Heart right ventricle (tissue), 16 donors: ENCODE measurements around the gene NRL. TPM values are rescaled to one million over a fixed set of nuclear protein-coding genes. Genes with fewer than 3 reads are reported as not detected.
"Not testable (repeated sequence)": the region's sequence is repeated elsewhere in the genome, so short reads cannot be mapped to it uniquely, and the experiment has no call there.

Experiments used
- ATAC-seq, 8 donors: fragments of 200-7000 bp; cut with Tn5 transposase; one replicate each; pipeline ENCODE4 v1.9.1; 2020; ENCODE audit warnings: mild to moderate bottlenecking in 8 of 8, moderate library complexity in 8 of 8, moderate number of reproducible peaks in 1 of 8
- DNase-seq, 2 donors: peaks; one replicate each; pipeline ENCODE4 v3.0.0-alpha.2; 2020
- H3K27ac ChIP-seq, 10 donors: fragments of 200-600 bp; sonication (generic) in 2 of 10; one replicate each; pipeline versions ENCODE4 v1.5.0 to v1.8.0; 2020 to 2022; ENCODE audit warnings: mild to moderate bottlenecking in 3 of 10
- H3K27me3 ChIP-seq, 7 donors: fragments of 200-600 bp; one replicate each; pipeline ENCODE4 v1.8.0; 2021 to 2022; ENCODE audit warnings: mild to moderate bottlenecking in 2 of 7
- H3K36me3 ChIP-seq, 9 donors: fragments of 200-600 bp; sonication (generic) in 1 of 9; one replicate each; pipeline versions ENCODE4 v1.5.0 to v1.8.0; 2020 to 2022; ENCODE audit warnings: mild to moderate bottlenecking in 2 of 9
- H3K4me1 ChIP-seq, 9 donors: fragments of 200-600 bp; sonication (generic) in 1 of 9; one replicate each; pipeline versions ENCODE4 v1.5.0 to v1.8.0; 2020 to 2022; ENCODE audit warnings: mild to moderate bottlenecking in 4 of 9
- H3K4me3 ChIP-seq, 10 donors: fragments of 200-600 bp; sonication (generic) in 2 of 10; one replicate each; pipeline versions ENCODE4 v1.5.0 to v1.8.0; 2020 to 2022; ENCODE audit warnings: mild to moderate bottlenecking in 7 of 10, moderate library complexity in 2 of 10
- H3K9me3 ChIP-seq, 11 donors: fragments of 200-600 bp in 10 of 11; sonication (generic) in 2 of 11; one replicate each; pipeline versions ENCODE4 v1.5.0 to v1.8.0; 2013 to 2022; ENCODE audit warnings: mild to moderate bottlenecking in 2 of 11, control low read depth in 1 of 11, moderate library complexity in 1 of 11
- CTCF ChIP-seq, 9 donors: fragments of 200-600 bp; sonication (generic) in 2 of 9; IDR thresholded peaks; one replicate each; pipeline versions ENCODE4 v1.5.0 to v1.8.0; 2021 to 2022; ENCODE audit warnings: antibody characterized with exemption in 9 of 9, mild to moderate bottlenecking in 5 of 9, moderate library complexity in 1 of 9
- WGBS, 2 donors: extraction: QIAGEN DNeasy Blood & Tissue Kit; methylation state at CpG; one replicate each; pipeline ENCODE4 v1.1.7; 2013; ENCODE audit warnings: inconsistent platforms in 1 of 2; 5-methylcytosine and 5-hydroxymethylcytosine counted together
- intact Hi-C, 10 donors: fragments of 100-400 bp; cut with DNase I; formaldehyde crosslinking; loops; one replicate each; pipeline versions ENCODE4 v1.11.1 to v1.14.2; 2022
- polyA plus RNA-seq, 2 donors: library from polyadenylated mRNA; stranded (reverse); fragments of 200-250 nt; gene quantifications; one replicate each; pipeline ENCODE4 v1.2.3, GENCODE V29; 2013
- total RNA-seq, 10 donors: library from RNA; stranded (reverse); fragmentation: NEBNext Ultra II Directional in 3 of 10; extraction: Animal tissue kit (Norgen Biotek cat#: 25700) in 3 of 10; gene quantifications; one replicate each; pipeline versions ENCODE4 v1.2.1 to v1.2.4, GENCODE V29; 2021 to 2023
- donor health status: Arrhythmogenic right ventricular cardiomyopathy.
- donor health status: ischemic (EF 13 %, LVEDD 7.1; RV severe dilation, severe dysfunction).
- donor health status: healthy with polysubstance abuse.
- donor health status: DM: no; HTN: yes; CAD: no.
- donor health status: DM: no; HTN: no; CAD: no.
- donor health status: ischemic (EF 25% LVEDD 6.9; RV normal size, moderate dysfunction).
- donor health status: ischemic (EF 25% LVEDD 5.7; RV mildly dilated, moderate dysfunction).
- donor health status: healthy.
- donor health status: DM: yes; HTN: yes; CAD: no.
- donor health status: Ischemic cardiomyopathy.
- donor health status: ischemic (EF 35%, LVEDD 5.7; RV mildly dilated, moderate dysfunction).
- donor health status: nonischemic (EF 11% LVEDD 7.7; RV severe dilation, severe dysfunction).
- donor health status: DM: yes; HTN: yes; CAD: no.
- donor health status: PGD.
- donor health status: ischemic (EF 29% LVEDD 5.4; RV normal size, mild dysfunction).
- donor health status: nonischemic (EF 23%, LVEDD 6.1; RV moderate dilation, normal function).

The NRL gene
- total and polyA plus RNA-seq, 12 donors = 1.5 to 3.5 (median 2.2) TPM

- intact Hi-C loops = loop anchor here in 3 of 10 donors (5.0 kb wide), 2 partner anchors 37 to 52 kb away; partner anchors contain the start of genes PSME2 (in 2 of the 3), RNF31 (in 2 of the 3) and IRF9 (in 1 of the 3)
- no peaks in the 10 kb centered on the region for H3K36me3 ChIP-seq
- no peaks in the 10 kb centered on the region for H3K9me3 ChIP-seq
- DNase-seq = no peak
- H3K4me1 ChIP-seq = peaks cover 0 to 27% (median 7%) of the 10 kb centered on the region in 9 donors
- H3K27me3 ChIP-seq = no peaks in the 10 kb centered on the region
- 87 to 89% methylated on average over 9 of the region's 9 CpGs for WGBS, 2 donors
- no peak overlapping the region for H3K4me3 ChIP-seq
- TF ChIP-seq CTCF (IDR thresholded peaks at IDR 0.05) = no peak
- ATAC-seq = no peak
- H3K27ac ChIP-seq = no peak overlapping the region
These were observed 4.7 kb downstream of the NRL start for GRCh38 chr14:24110060-24110459.

GRCh38 chr14:24108336-24108874, 6.3 kb downstream of the NRL start:
- H3K4me3 ChIP-seq = no peak overlapping the region
- intact Hi-C loops = loop anchor here in 5 of 10 donors (1.0 to 10.0 kb wide), 5 partner anchors 50 to 124 kb away; partner anchors contain the start of gene DHRS4L2 (in 1 of the 5)

GRCh38 chr14:24106672-24107271, 8.0 kb downstream of the NRL start:
- peaks cover 0 to 25% (median 0%) of the 10 kb centered on the region in 9 donors for H3K36me3 ChIP-seq
- no peaks in the 10 kb centered on the region for H3K27me3 ChIP-seq
- H3K9me3 ChIP-seq = no peaks in the 10 kb centered on the region
- H3K4me1 ChIP-seq = peaks cover 0 to 21% (median 7%) of the 10 kb centered on the region in 9 donors
- H3K27ac ChIP-seq = no peak overlapping the region
- TF ChIP-seq CTCF (IDR thresholded peaks at IDR 0.05) = no peak
- DNase-seq (no peak), ATAC-seq (no peak)
- 89 to 93% methylated on average over 4 of the region's 4 CpGs for WGBS, 2 donors
- H3K4me3 ChIP-seq = no peak overlapping the region
- intact Hi-C loops = loop anchor here in 4 of 10 donors (5.0 to 10.0 kb wide), 3 partner anchors 49 to 122 kb away; partner anchors contain the start of gene DHRS4L2 (in 1 of the 4)

More at GRCh38 chr14:24108336-24108874, 6.3 kb downstream of the NRL start:
- peaks cover 0 to 24% (median 7%) of the 10 kb centered on the region in 9 donors for H3K4me1 ChIP-seq
- DNase-seq (no peak), ATAC-seq (peak in 2 of 8 donors; percentile 7 to 25)
- peaks cover 0 to 9% (median 0%) of the 10 kb centered on the region in 9 donors for H3K36me3 ChIP-seq
- H3K27me3 ChIP-seq = no peaks in the 10 kb centered on the region
- WGBS, 2 donors = 46 to 48% methylated on average over 5 of the region's 5 CpGs
- TF ChIP-seq CTCF (IDR thresholded peaks at IDR 0.05) = no peak
- H3K9me3 ChIP-seq = no peaks in the 10 kb centered on the region
- peak overlapping the region in 5 of 10 donors; percentile 6 to 77 (median 12) for H3K27ac ChIP-seq

- not testable (repeated sequence) for ATAC-seq, H3K27me3 ChIP-seq, DNase-seq, H3K9me3 ChIP-seq, H3K4me3 ChIP-seq
- Histone ChIP-seq H3K36me3 (peaks cover 0 to 34% (median 0%) of the 10 kb centered on the region in 9 donors), H3K4me1 (peaks cover 0 to 21% (median 7%) of the 10 kb centered on the region in 9 donors), H3K27ac (peak overlapping the region in 1 of 10 donors; percentile 10)
- 92 to 96% methylated on average over 8 of the region's 8 CpGs for WGBS, 2 donors
- intact Hi-C loops = loop anchor here in 4 of 10 donors (5.0 to 10.0 kb wide), 3 partner anchors 48 to 121 kb away; partner anchors contain the start of gene DHRS4L2 (in 1 of the 4)
These were observed 9.0 kb downstream of the NRL start for GRCh38 chr14:24105609-24106239.
